GM18519 (cell line): ENCODE data around the gene CAGE1.

ENCODE experiments used
- ATAC-seq: cut with Tn5 transposase; IDR thresholded peaks from one replicate; pipeline ENCODE4 v1.9.1; 2021; ENCODE audit warnings: mild to moderate bottlenecking, moderate library complexity; ENCODE audit not compliant: unreplicated experiment, low FRiP score

CAGE1 gene

GRCh38 chr6:7389451-7390225, at the start of gene CAGE1, which contains the start of gene RIOK1:
Gene CAGE1, minus strand, starts transcription at chr6:7389742. Its CDS starts 2,569 bp downstream, at chr6:7387173.
Gene RIOK1, plus strand, starts transcription at chr6:7389808. Its CDS starts 195 bp downstream, at chr6:7390003.
- ATAC-seq: peak; percentile 86

- ATAC-seq: no peak
Observed at GRCh38 chr6:7439228-7439627, 49.7 kb upstream of the CAGE1 start.

GRCh38 chr6:7438011-7438410, 48.5 kb upstream of the CAGE1 start:
- no peak for ATAC-seq

- ATAC-seq: no peak
Observed at GRCh38 chr6:7434672-7435071, 45.1 kb upstream of the CAGE1 start.

- no peak for ATAC-seq
Observed at GRCh38 chr6:7433121-7433617, 43.6 kb upstream of the CAGE1 start.

GRCh38 chr6:7432391-7433120, 43.0 kb upstream of the CAGE1 start:
- ATAC-seq: no peak

- ATAC-seq: no peak
Observed at GRCh38 chr6:7431674-7432390, 42.3 kb upstream of the CAGE1 start.

- ATAC-seq: no peak
Observed at GRCh38 chr6:7431313-7431673, 41.8 kb upstream of the CAGE1 start.

GRCh38 chr6:7426447-7427169, 37.1 kb upstream of the CAGE1 start:
- ATAC-seq: no peak

GRCh38 chr6:7425808-7426190, 36.3 kb upstream of the CAGE1 start:
- ATAC-seq: no peak

- no peak for ATAC-seq
Observed at GRCh38 chr6:7424967-7425807, 35.6 kb upstream of the CAGE1 start.

GRCh38 chr6:7424058-7424457, 34.5 kb upstream of the CAGE1 start:
- no peak for ATAC-seq

GRCh38 chr6:7421066-7421465, 31.5 kb upstream of the CAGE1 start:
- ATAC-seq: no peak

GRCh38 chr6:7419065-7419464, 29.5 kb upstream of the CAGE1 start:
- ATAC-seq: no peak

- ATAC-seq: no peak
Observed at GRCh38 chr6:7418238-7418905, 28.8 kb upstream of the CAGE1 start.

- no peak for ATAC-seq
Observed at GRCh38 chr6:7417684-7418083, 28.1 kb upstream of the CAGE1 start.

GRCh38 chr6:7414811-7415210, 25.3 kb upstream of the CAGE1 start:
- ATAC-seq: no peak

GRCh38 chr6:7413151-7413823, 23.7 kb upstream of the CAGE1 start:
- ATAC-seq: no peak
